ENCODE data around the gene NBEA.

- TF ChIP-seq CTCF (IDR thresholded peaks at IDR 0.05) (no peak), REST (IDR thresholded peaks at IDR 0.05; ENCODE audit: insufficient read depth in 1 of 2, low read depth in 2 of 2, low read length in 1 of 2) (no peak), TCF7L2 (IDR thresholded peaks at IDR 0.05; ENCODE audit: low read depth, low read length) (no peak), POLR2AphosphoS5 (IDR thresholded peaks at IDR 0.05; ENCODE audit: low read depth, low read length) (no peak), SIN3A (IDR thresholded peaks at IDR 0.05; ENCODE audit: borderline replicate concordance, insufficient read depth, low read depth, low read length) (no peak)
Measured at GRCh38 chr13:35457258-35457657, 515.2 kb downstream of the NBEA start.
